ENCODE data around the gene MTCL3.

Gene MTCL3

GRCh38 chr6:127515794-127516661 lies 3.1 kb downstream of the MTCL3 start (continued):
- no peak for TF ChIP-seq ZNF382 (CRISPR knock-in tag; IDR thresholded peaks at IDR 0.05; ENCODE audit: borderline replicate concordance)
- no peak for TF ChIP-seq ATF7 (IDR thresholded peaks at IDR 0.05)
- TF ChIP-seq ATF7 (CRISPR knock-in tag; IDR thresholded peaks at IDR 0.05): no peak
- no peak for TF ChIP-seq CHD2 (IDR thresholded peaks at IDR 0.05; ENCODE audit: low read depth, low read length)
- TF ChIP-seq NFE2 (CRISPR knock-in tag; IDR thresholded peaks at IDR 0.05): 0 out of 2 replicates have a peak, but pooled peaks have one; percentile 23
- TF ChIP-seq ZNF446 (CRISPR knock-in tag; IDR thresholded peaks at IDR 0.05): peak; percentile 51; the same call in 1 of the 2 replicates
- TF ChIP-seq ZNF460 (CRISPR knock-in tag; IDR thresholded peaks at IDR 0.05; ENCODE audit: borderline replicate concordance): no peak
- 0 out of 2 replicates have a peak, but pooled peaks have one; percentile 43 for TF ChIP-seq ZFP36L2 (CRISPR knock-in tag; IDR thresholded peaks at IDR 0.05)
- no peak for TF ChIP-seq ZNF275 (CRISPR knock-in tag; IDR thresholded peaks at IDR 0.05; ENCODE audit: borderline replicate concordance)
- no peak for TF ChIP-seq NFIC (IDR thresholded peaks at IDR 0.05; ENCODE audit: low read length)
- TF ChIP-seq, protein P1, sequence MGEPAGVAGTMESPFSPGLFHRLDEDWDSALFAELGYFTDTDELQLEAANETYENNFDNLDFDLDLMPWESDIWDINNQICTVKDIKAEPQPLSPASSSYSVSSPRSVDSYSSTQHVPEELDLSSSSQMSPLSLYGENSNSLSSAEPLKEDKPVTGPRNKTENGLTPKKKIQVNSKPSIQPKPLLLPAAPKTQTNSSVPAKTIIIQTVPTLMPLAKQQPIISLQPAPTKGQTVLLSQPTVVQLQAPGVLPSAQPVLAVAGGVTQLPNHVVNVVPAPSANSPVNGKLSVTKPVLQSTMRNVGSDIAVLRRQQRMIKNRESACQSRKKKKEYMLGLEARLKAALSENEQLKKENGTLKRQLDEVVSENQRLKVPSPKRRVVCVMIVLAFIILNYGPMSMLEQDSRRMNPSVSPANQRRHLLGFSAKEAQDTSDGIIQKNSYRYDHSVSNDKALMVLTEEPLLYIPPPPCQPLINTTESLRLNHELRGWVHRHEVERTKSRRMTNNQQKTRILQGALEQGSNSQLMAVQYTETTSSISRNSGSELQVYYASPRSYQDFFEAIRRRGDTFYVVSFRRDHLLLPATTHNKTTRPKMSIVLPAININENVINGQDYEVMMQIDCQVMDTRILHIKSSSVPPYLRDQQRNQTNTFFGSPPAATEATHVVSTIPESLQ (CRISPR knock-in tag; conservative IDR thresholded peaks at IDR 0.05): peak; percentile 85; the same call in 1 of the 2 replicates
- peak; percentile 62 for TF ChIP-seq SIX4 (CRISPR knock-in tag; IDR thresholded peaks at IDR 0.05)
- TF ChIP-seq ZNF564 (CRISPR knock-in tag; IDR thresholded peaks at IDR 0.05): peak; percentile 61; the same call in 1 of the 2 replicates
- TF ChIP-seq HMGXB4 (CRISPR knock-in tag; IDR thresholded peaks at IDR 0.05; ENCODE audit: borderline replicate concordance in 1 of 2, low read depth in 1 of 2): 0 out of 4 replicates have a peak, but pooled peaks have one; percentile 11 to 30
- TF ChIP-seq ZNF136 (CRISPR knock-in tag; IDR thresholded peaks at IDR 0.05; ENCODE audit: low read depth): no peak
- TF ChIP-seq, protein P2, sequence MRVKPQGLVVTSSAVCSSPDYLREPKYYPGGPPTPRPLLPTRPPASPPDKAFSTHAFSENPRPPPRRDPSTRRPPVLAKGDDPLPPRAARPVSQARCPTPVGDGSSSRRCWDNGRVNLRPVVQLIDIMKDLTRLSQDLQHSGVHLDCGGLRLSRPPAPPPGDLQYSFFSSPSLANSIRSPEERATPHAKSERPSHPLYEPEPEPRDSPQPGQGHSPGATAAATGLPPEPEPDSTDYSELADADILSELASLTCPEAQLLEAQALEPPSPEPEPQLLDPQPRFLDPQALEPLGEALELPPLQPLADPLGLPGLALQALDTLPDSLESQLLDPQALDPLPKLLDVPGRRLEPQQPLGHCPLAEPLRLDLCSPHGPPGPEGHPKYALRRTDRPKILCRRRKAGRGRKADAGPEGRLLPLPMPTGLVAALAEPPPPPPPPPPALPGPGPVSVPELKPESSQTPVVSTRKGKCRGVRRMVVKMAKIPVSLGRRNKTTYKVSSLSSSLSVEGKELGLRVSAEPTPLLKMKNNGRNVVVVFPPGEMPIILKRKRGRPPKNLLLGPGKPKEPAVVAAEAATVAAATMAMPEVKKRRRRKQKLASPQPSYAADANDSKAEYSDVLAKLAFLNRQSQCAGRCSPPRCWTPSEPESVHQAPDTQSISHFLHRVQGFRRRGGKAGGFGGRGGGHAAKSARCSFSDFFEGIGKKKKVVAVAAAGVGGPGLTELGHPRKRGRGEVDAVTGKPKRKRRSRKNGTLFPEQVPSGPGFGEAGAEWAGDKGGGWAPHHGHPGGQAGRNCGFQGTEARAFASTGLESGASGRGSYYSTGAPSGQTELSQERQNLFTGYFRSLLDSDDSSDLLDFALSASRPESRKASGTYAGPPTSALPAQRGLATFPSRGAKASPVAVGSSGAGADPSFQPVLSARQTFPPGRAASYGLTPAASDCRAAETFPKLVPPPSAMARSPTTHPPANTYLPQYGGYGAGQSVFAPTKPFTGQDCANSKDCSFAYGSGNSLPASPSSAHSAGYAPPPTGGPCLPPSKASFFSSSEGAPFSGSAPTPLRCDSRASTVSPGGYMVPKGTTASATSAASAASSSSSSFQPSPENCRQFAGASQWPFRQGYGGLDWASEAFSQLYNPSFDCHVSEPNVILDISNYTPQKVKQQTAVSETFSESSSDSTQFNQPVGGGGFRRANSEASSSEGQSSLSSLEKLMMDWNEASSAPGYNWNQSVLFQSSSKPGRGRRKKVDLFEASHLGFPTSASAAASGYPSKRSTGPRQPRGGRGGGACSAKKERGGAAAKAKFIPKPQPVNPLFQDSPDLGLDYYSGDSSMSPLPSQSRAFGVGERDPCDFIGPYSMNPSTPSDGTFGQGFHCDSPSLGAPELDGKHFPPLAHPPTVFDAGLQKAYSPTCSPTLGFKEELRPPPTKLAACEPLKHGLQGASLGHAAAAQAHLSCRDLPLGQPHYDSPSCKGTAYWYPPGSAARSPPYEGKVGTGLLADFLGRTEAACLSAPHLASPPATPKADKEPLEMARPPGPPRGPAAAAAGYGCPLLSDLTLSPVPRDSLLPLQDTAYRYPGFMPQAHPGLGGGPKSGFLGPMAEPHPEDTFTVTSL (CRISPR knock-in tag; IDR thresholded peaks at IDR 0.05; ENCODE audit: borderline replicate concordance): 0 out of 2 replicates have a peak, but pooled peaks have one; percentile 28
- no peak for TF ChIP-seq SETDB1 (CRISPR knock-in tag; IDR thresholded peaks at IDR 0.05; ENCODE audit: borderline replicate concordance)
- TF ChIP-seq NCOA1 (CRISPR knock-in tag; IDR thresholded peaks at IDR 0.05): peak; percentile 86; the same call in 1 of the 2 replicates

Measured in HepG2 (cell line).